HG03342 (cell line): ENCODE measurements around the gene RBBP4.

Source experiments
- ATAC-seq: cut with Tn5 transposase; IDR thresholded peaks from one replicate; pipeline ENCODE4 v1.9.1; 2021; ENCODE audit warnings: mild to moderate bottlenecking, moderate library complexity; ENCODE audit not compliant: unreplicated experiment

RBBP4 gene

GRCh38 chr1:32717503-32717902, 66.5 kb downstream of the RBBP4 start:
- no peak for ATAC-seq

GRCh38 chr1:32718036-32718435, 67.0 kb downstream of the RBBP4 start:
- no peak for ATAC-seq

GRCh38 chr1:32718527-32718926, 67.5 kb downstream of the RBBP4 start:
- no peak for ATAC-seq

- ATAC-seq: no peak
Measured at GRCh38 chr1:32719681-32720275, 68.8 kb downstream of the RBBP4 start.

GRCh38 chr1:32724678-32725614, 73.9 kb downstream of the RBBP4 start:
- ATAC-seq: no peak

- ATAC-seq: no peak
Measured at GRCh38 chr1:32725615-32725982, 74.6 kb downstream of the RBBP4 start.

- no peak for ATAC-seq
Measured at GRCh38 chr1:32727876-32728275, 76.9 kb downstream of the RBBP4 start.

GRCh38 chr1:32728413-32729077, 77.5 kb downstream of the RBBP4 start:
- ATAC-seq: no peak

GRCh38 chr1:32729254-32730046, 78.4 kb downstream of the RBBP4 start:
- ATAC-seq: no peak

- no peak for ATAC-seq
Measured at GRCh38 chr1:32733582-32734321, 82.7 kb downstream of the RBBP4 start.
